ENCODE data around the gene GATC.

The GATC gene

GRCh38 chr12:120445911-120446843 lies at the start of gene GATC, which contains the start of gene TRIAP1:
Gene GATC, plus strand, starts transcription at chr12:120446444. Its CDS starts 37 bp downstream, at chr12:120446481.
Gene TRIAP1, minus strand, starts transcription at chr12:120446384. Its CDS starts 12 bp downstream, at chr12:120446372.
- peak; percentile 88 for DNase-seq

GRCh38 chr12:120397824-120398540 lies 48.3 kb upstream of the GATC start:
- DNase-seq = no peak

- DNase-seq = peak; percentile 3
Measured at GRCh38 chr12:120399531-120399930, 46.7 kb upstream of the GATC start.

- DNase-seq = no peak
Measured at GRCh38 chr12:120402217-120402616, 44.0 kb upstream of the GATC start.

GRCh38 chr12:120403869-120404268 lies 42.4 kb upstream of the GATC start:
- DNase-seq = no peak

GRCh38 chr12:120404271-120404670 lies 42.0 kb upstream of the GATC start:
- DNase-seq = no peak

GRCh38 chr12:120406069-120406468 lies 40.2 kb upstream of the GATC start:
- no peak for DNase-seq

- DNase-seq = no peak
Measured at GRCh38 chr12:120406553-120406952, 39.7 kb upstream of the GATC start.

GRCh38 chr12:120408771-120409170 lies 37.5 kb upstream of the GATC start:
- DNase-seq = no peak

- DNase-seq = no peak
Measured at GRCh38 chr12:120412421-120412820, 33.8 kb upstream of the GATC start.

GRCh38 chr12:120413901-120414695 lies 32.1 kb upstream of the GATC start:
- no peak for DNase-seq

GRCh38 chr12:120416490-120417216 lies 29.6 kb upstream of the GATC start:
- DNase-seq = no peak

GRCh38 chr12:120417917-120418580 lies 28.2 kb upstream of the GATC start:
- DNase-seq = no peak

- DNase-seq = no peak
Measured at GRCh38 chr12:120421701-120422100, 24.5 kb upstream of the GATC start.

- DNase-seq = no peak
Measured at GRCh38 chr12:120422892-120423456, 23.3 kb upstream of the GATC start.

- DNase-seq = no peak
Measured at GRCh38 chr12:120425797-120426196, 20.4 kb upstream of the GATC start.

- no peak for DNase-seq
Measured at GRCh38 chr12:120428597-120429229, 17.5 kb upstream of the GATC start.

- DNase-seq = no peak
Measured at GRCh38 chr12:120429368-120429767, 16.9 kb upstream of the GATC start.

- no peak for DNase-seq
Measured at GRCh38 chr12:120432772-120433525, 13.3 kb upstream of the GATC start.
